Keratinocyte (primary cell): Measurements from ENCODE around the gene TMEM238.

Source experiments
- CTCF ChIP-seq, 3 experiments: IDR thresholded peaks in 1 of 3; conservative IDR thresholded peaks in 1 of 3; optimal IDR thresholded peaks in 1 of 3; 2 replicates in 2 of 3; 3 replicates in 1 of 3; pipeline versions ENCODE3 to v1.5.1; 2011; ENCODE audit warnings: low read length in 3 of 3, mild to moderate bottlenecking in 3 of 3, moderate library complexity in 2 of 3, control low read depth in 1 of 3, inconsistent platforms in 1 of 3; ENCODE audit not compliant: insufficient read depth in 2 of 3; ENCODE audit errors: extremely low read depth in 1 of 3
- EZH2 ChIP-seq: IDR thresholded peaks from one replicate; pipeline ENCODE4 v1.6.1; 2012; ENCODE audit warnings: inconsistent platforms, mild to moderate bottlenecking, low read length, moderate library complexity

DNA sequence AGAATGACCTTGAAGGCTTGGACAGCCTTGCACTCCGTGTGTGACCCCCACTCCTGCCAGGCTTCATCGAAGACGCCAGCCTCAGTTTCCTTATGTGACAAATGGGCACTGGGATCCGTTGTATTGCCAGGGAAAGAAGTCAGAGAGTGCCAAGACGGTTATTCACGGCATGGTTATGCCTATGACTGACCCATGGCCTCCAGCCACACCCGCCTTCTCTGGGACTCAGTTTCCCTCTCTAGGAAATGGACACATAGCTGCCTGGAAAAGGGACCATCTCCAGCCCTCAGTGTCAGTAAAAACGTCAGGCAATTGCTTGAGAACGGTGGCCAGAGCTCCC, 24.4 kb upstream of the TMEM238 start:
- TF ChIP-seq CTCF (optimal IDR thresholded peaks at IDR 0.05 in 1 of 3, IDR thresholded peaks at IDR 0.05 in 1 of 3, conservative IDR thresholded peaks at IDR 0.05 in 1 of 3; ENCODE audit: extremely low read depth in 1 of 3, insufficient read depth in 2 of 3, low read length in 3 of 3) (no peak), EZH2 (no peak)
